K562 (cell line): ENCODE measurements around the gene NDUFAF2. TPM values are rescaled to one million over a fixed set of nuclear protein-coding genes. Genes with fewer than 3 reads are reported as not detected.
A peak's percentile ranks its signal among the peaks of the same experiment; 100 is the strongest.

Experiments
- ATAC-seq: fragments of 200-7000 bp; cut with Tn5 transposase; 3 replicates; pipeline ENCODE4 v1.9.1; 2020; ENCODE audit warnings: moderate library complexity
- BruUV-seq: library from RNA; stranded (reverse); fragments of 400-500 nt; replicated peaks from 2 replicates; lab custom pipeline; 2021; lab: Mats Ljungman, UMichigan
- CTCF ChIA-PET: fragments of 300-600 bp; formaldehyde crosslinking; extraction: SDS; loops from one replicate; lab custom pipeline; 2021; ENCODE audit warnings: low intra/inter-chr PET ratio; lab: Yijun Ruan, JAX
- POLR2A ChIA-PET: fragments of 300-600, 350-650 bp; sonication (Branson Sonifier 250); formaldehyde crosslinking; extraction: SDS; loops from one replicate; lab custom pipeline; 2021; ENCODE audit warnings: antibody characterized with exemption, inconsistent platforms; lab: Yijun Ruan, JAX
- DNase-seq, 4 experiments: peaks; one replicate each; pipeline versions ENCODE4 v3.0.0 to v3.0.0-alpha.2; 2011 to 2018; ENCODE audit warnings: low spot score in 3 of 4, mixed read lengths in 3 of 4; ENCODE audit errors: extremely low read depth in 1 of 4
- FAIRE-seq: peaks from 2 replicates; lab custom pipeline; 2011; peaks lifted over from hg19 to GRCh38; lab: Jason Lieb, UNC
- H2AFZ ChIP-seq: 2 replicates; pipeline ENCODE4 v1.6.0; 2011; ENCODE audit warnings: low read depth, low read length, control low read depth, inconsistent platforms
- H3K27ac ChIP-seq: fragments of 200-600 bp; 3 replicates; pipeline ENCODE4 v1.8.0; 2011; ENCODE audit warnings: low read depth, mild to moderate bottlenecking, control low read depth, inconsistent platforms, low read length, moderate library complexity, mixed read lengths; ENCODE audit errors: extremely low read depth
- H3K27me3 ChIP-seq, 2 experiments: fragments of 300-600 bp in 1 of 2; 2 replicates in 1 of 2; 3 replicates in 1 of 2; pipeline versions ENCODE4 v1.6.0 to v1.8.0; 2011; ENCODE audit warnings: inconsistent platforms in 2 of 2, low read length in 2 of 2, mild to moderate bottlenecking in 1 of 2, mixed read lengths in 1 of 2, moderate library complexity in 1 of 2; ENCODE audit not compliant: control insufficient read depth in 2 of 2, insufficient read depth in 2 of 2
- H3K36me3 ChIP-seq: fragments of 300-600 bp; 3 replicates; pipeline ENCODE4 v1.8.0; 2011; ENCODE audit warnings: mild to moderate bottlenecking, low read length, inconsistent platforms; ENCODE audit not compliant: control insufficient read depth, insufficient read depth
- H3K4me1 ChIP-seq, 2 experiments: fragments of 200-600 bp in 1 of 2; replicated peaks in 1 of 2; 2 replicates in 1 of 2; 3 replicates in 1 of 2; pipeline versions ENCODE4 v1.5.1 to v1.8.0; 2011; ENCODE audit warnings: inconsistent platforms in 2 of 2, low read length in 2 of 2, mild to moderate bottlenecking in 1 of 2, mixed read lengths in 1 of 2, moderate library complexity in 1 of 2; ENCODE audit not compliant: control insufficient read depth in 2 of 2, insufficient read depth in 2 of 2
- H3K4me2 ChIP-seq: 2 replicates; pipeline ENCODE4 v1.6.1; 2011; ENCODE audit warnings: low read length, control low read depth, inconsistent platforms, mixed read lengths; ENCODE audit not compliant: insufficient read depth
- H3K4me3 ChIP-seq: fragments of 200-600 bp; sonication (generic), shearing (Covaris generic); 2 replicates; pipeline ENCODE4 v1.5.1; 2016; ENCODE audit warnings: control low read depth, inconsistent platforms
- H3K79me2 ChIP-seq: fragments of 200-600 bp; 3 replicates; pipeline ENCODE4 v1.8.0; 2011; ENCODE audit warnings: low read length, inconsistent platforms; ENCODE audit not compliant: control insufficient read depth, insufficient read depth
- H3K9ac ChIP-seq, 2 experiments: 2 replicates each; pipeline versions ENCODE4 v1.6.0 to v1.6.1; 2011; ENCODE audit warnings: low read depth in 2 of 2, low read length in 2 of 2, control low read depth in 1 of 2, inconsistent platforms in 1 of 2, mild to moderate bottlenecking in 1 of 2, mixed read lengths in 1 of 2; ENCODE audit not compliant: insufficient read depth in 1 of 2
- H3K9me1 ChIP-seq: one replicate; pipeline ENCODE4 v1.6.0; 2011; ENCODE audit warnings: inconsistent platforms, mild to moderate bottlenecking, low read length, moderate library complexity; ENCODE audit not compliant: control insufficient read depth, insufficient read depth
- H3K9me3 ChIP-seq: replicated peaks from 2 replicates; pipeline ENCODE4 v1.5.1; 2011; ENCODE audit warnings: low read depth, low read length, inconsistent platforms; ENCODE audit not compliant: control insufficient read depth, insufficient read depth
- H4K20me1 ChIP-seq: replicated peaks from 2 replicates; pipeline ENCODE4 v1.6.1; 2011; ENCODE audit warnings: low read length, inconsistent platforms, mixed read lengths; ENCODE audit not compliant: control insufficient read depth, insufficient read depth
- ARID1B ChIP-seq: fragments of 450-650 bp; IDR thresholded peaks from 2 replicates; pipeline ENCODE4 v1.6.1; 2016; ENCODE audit warnings: antibody characterized with exemption, mild to moderate bottlenecking, inconsistent platforms
- ATF7 ChIP-seq: fragments of 450-650 bp; IDR thresholded peaks from 2 replicates; pipeline ENCODE4 v1.7.1; 2014; ENCODE audit warnings: mild to moderate bottlenecking, moderate library complexity
- BDP1 ChIP-seq: IDR thresholded peaks from 3 replicates; pipeline ENCODE4 v1.6.1; 2011; ENCODE audit not compliant: insufficient read length, insufficient read depth
- CEBPG ChIP-seq, 3 experiments: fragments of 200-800 bp in 1 of 3; sonication (Bioruptor generic) in 1 of 3; sonication (generic) in 1 of 3; formaldehyde crosslinking in 1 of 3; IDR thresholded peaks in 2 of 3; conservative IDR thresholded peaks in 1 of 3; 2 replicates each; pipeline versions ENCODE4 v1.6.1 to v1.8.0; 2016 to 2022; ENCODE audit warnings: missing compliant biosample characterization in 2 of 3, missing genetic modification characterization in 2 of 3, mild to moderate bottlenecking in 1 of 3, missing genetic modification reagents in 1 of 3
- DPF2 ChIP-seq: fragments of 450-650 bp; IDR thresholded peaks from 2 replicates; pipeline ENCODE4 v1.6.1; 2016
- EP300 ChIP-seq: IDR thresholded peaks from 2 replicates; pipeline ENCODE4 v1.6.1; 2012; ENCODE audit warnings: low read length, improper control_type of control experiment
- EP400 ChIP-seq: fragments of 450-650 bp; IDR thresholded peaks from 2 replicates; pipeline ENCODE4 v1.6.1; 2017; ENCODE audit warnings: antibody characterized with exemption, mild to moderate bottlenecking, moderate library complexity
- FOSL1 ChIP-seq: fragments of 200-800 bp; sonication (Bioruptor generic); conservative IDR thresholded peaks from 2 replicates; pipeline ENCODE4 v1.6.1; 2016; ENCODE audit warnings: missing genetic modification characterization, missing compliant biosample characterization
- GABPB1 ChIP-seq: sonication (generic); formaldehyde crosslinking; IDR thresholded peaks from 2 replicates; pipeline ENCODE4 v1.8.0; 2022; ENCODE audit warnings: mild to moderate bottlenecking, missing genetic modification reagents
- GABPB2 ChIP-seq: fragments of 250-450 bp; sonication (Bioruptor Pico); conservative IDR thresholded peaks from 2 replicates; pipeline ENCODE4 v1.5.1; 2021; ENCODE audit warnings: mild to moderate bottlenecking
- IRF9 ChIP-seq: fragments of 450-650 bp; IDR thresholded peaks from 2 replicates; pipeline ENCODE4 v1.6.1; 2016; ENCODE audit warnings: missing biosample characterization, missing genetic modification characterization
- JUN ChIP-seq, 2 experiments: sonication (generic) in 1 of 2; formaldehyde crosslinking in 1 of 2; IDR thresholded peaks; 2 replicates each; pipeline versions ENCODE4 v1.6.1 to v1.8.0; 2012 to 2022; ENCODE audit warnings: borderline replicate concordance in 2 of 2, mild to moderate bottlenecking in 2 of 2, improper control_type of control experiment in 1 of 2, low read depth in 1 of 2, low read length in 1 of 2, missing genetic modification reagents in 1 of 2
- JUND ChIP-seq, 2 experiments: IDR thresholded peaks; 2 replicates in 1 of 2; 3 replicates in 1 of 2; pipeline ENCODE4 v1.6.1; 2011; ENCODE audit warnings: borderline replicate concordance in 2 of 2, low read depth in 2 of 2, low read length in 2 of 2, improper control_type of control experiment in 1 of 2, missing biosample characterization in 1 of 2, missing genetic modification characterization in 1 of 2, missing genetic modification reagents in 1 of 2
- MAFG ChIP-seq: fragments of 450-650 bp; conservative IDR thresholded peaks from 2 replicates; pipeline ENCODE4 v1.6.1; 2016; ENCODE audit warnings: missing genetic modification characterization, missing compliant biosample characterization
- PHB ChIP-seq: fragments of 250-450 bp; sonication (Bioruptor Pico); IDR thresholded peaks from 2 replicates; pipeline ENCODE4 v1.5.0; 2021
- PHTF2 ChIP-seq: fragments of 250-450 bp; sonication (Bioruptor Pico); IDR thresholded peaks from 2 replicates; pipeline ENCODE4 v1.5.0; 2021; ENCODE audit warnings: mild to moderate bottlenecking
- TRIM24 ChIP-seq, 2 experiments: fragments of 450-650 bp; IDR thresholded peaks; 2 replicates each; pipeline ENCODE4 v1.6.1; 2016
- ZBTB9 ChIP-seq: fragments of 450-650 bp; formaldehyde crosslinking; IDR thresholded peaks from 2 replicates; pipeline ENCODE4 v1.4.0; 2020; ENCODE audit warnings: mild to moderate bottlenecking, moderate library complexity
- ZNF224 ChIP-seq: sonication (generic); formaldehyde crosslinking; IDR thresholded peaks from 2 replicates; pipeline ENCODE4 v1.8.0; 2022; ENCODE audit warnings: mild to moderate bottlenecking, missing genetic modification reagents
- ZNF316 ChIP-seq: fragments of 450-650 bp; IDR thresholded peaks from 2 replicates; pipeline ENCODE4 v1.6.1; 2016
- ZNF384 ChIP-seq: IDR thresholded peaks from 2 replicates; pipeline ENCODE4 v1.6.1; 2012; ENCODE audit warnings: low read depth, low read length, improper control_type of control experiment
- WGBS: fragments of 100-300 bp; shearing (Covaris generic); methylation state at CpG from one replicate; pipeline ENCODE4 v1.1.6; 2016; ENCODE audit warnings: low coverage, mixed read lengths; ENCODE audit not compliant: insufficient coverage; ENCODE audit errors: missing lambda C conversion rate; 5-methylcytosine and 5-hydroxymethylcytosine counted together
- in situ Hi-C: fragments of 300-500 bp; cut with MboI; formaldehyde crosslinking; loops from 4 replicates; pipeline ENCODE4 v1.15.0; 2018; ENCODE audit warnings: inconsistent platforms, mixed read lengths
- intact Hi-C: fragments of 100-400 bp; cut with micrococcal nuclease; formaldehyde crosslinking; loops from 2 replicates; pipeline ENCODE4 v1.14.2; 2022
- polyA plus RNA-seq, 8 experiments: library from polyadenylated mRNA; depleted of rRNA in 4 of 8; stranded (reverse) in 5 of 8; unstranded in 3 of 8; fragments of >200 nt; fragmentation: Nextera tagmentation in 2 of 8; fragmentation: Illumina TruSeq in 1 of 8; extraction: Ambion mirVana in 2 of 8; extraction: Trizol in 1 of 8; gene quantifications; 2 replicates each; pipeline versions ENCODE4 v1.2.1 to v1.2.3, GENCODE V29; 2011 to 2014; ENCODE audit warnings: inconsistent platforms in 1 of 8, missing spikeins in 1 of 8
- total RNA-seq, 7 experiments: library from RNA; depleted of rRNA in 6 of 7; stranded (reverse); fragments of >200 nt in 6 of 7; fragmentation: Illumina TruSeq in 2 of 7; extraction: Trizol in 2 of 7; gene quantifications; 2 replicates each; pipeline versions ENCODE4 v1.2.1 to v1.2.3, GENCODE V29; 2011 to 2021; ENCODE audit warnings: low replicate concordance in 1 of 7

Gene NDUFAF2
- total and polyA plus RNA-seq, 9 of the 15 experiments (the other 6 are each of a cell fraction or from before 2014, with no cell fraction given) = 56.0 to 155 (median 95.9) TPM

- ATAC-seq (peak; percentile 88), FAIRE-seq (no peak), DNase-seq (peak in 1 of 4 experiments; percentile 29)
- no peaks in the 10 kb centered on the region for H3K27me3 ChIP-seq
- peaks cover 59% of the 10 kb centered on the region for H3K79me2 ChIP-seq
- no peak overlapping the region for H3K27ac ChIP-seq
- POLR2A ChIA-PET = interaction anchor here (1.0 to 1.7 kb wide), 2 partner anchors 12 to 15 kb away, joined by 4 to 5 read pairs; no protein-coding TSS in a partner anchor
- no peaks in the 10 kb centered on the region for H3K9me1 ChIP-seq
- no peaks in the 10 kb centered on the region for H4K20me1 ChIP-seq
- H3K4me3 ChIP-seq = no peak overlapping the region
- CTCF ChIA-PET = interaction anchor here (0.7 kb wide), 2 partner anchors 274 to 619 kb away, joined by 3 to 6 read pairs; no protein-coding TSS in a partner anchor
- H2AFZ ChIP-seq = no peak overlapping the region
- intact Hi-C loops = loop anchor here (5.0 kb wide), 1 partner anchor 201 kb away; the partner anchor contains the start of gene SMIM15
- BruUV-seq = no TSS peak
- in situ Hi-C loops = no loop called here
- WGBS = 40% methylated on average over 2 of the region's 2 CpGs
- H3K9me3 ChIP-seq = peaks cover 2% of the 10 kb centered on the region; the same call in 1 of the 2 replicates
- no peaks in the 10 kb centered on the region for H3K36me3 ChIP-seq
- no peak overlapping the region for H3K9ac ChIP-seq
- H3K4me1 ChIP-seq = no peaks in the 10 kb centered on the region
- H3K4me2 ChIP-seq = no peak overlapping the region
- TF ChIP-seq ATF7 (peak; percentile 63; the same call in 1 of the 2 replicates), CEBPG (CRISPR knock-in tag; IDR thresholded peaks at IDR 0.05) (peak; percentile 89), CEBPG (tag; conservative IDR thresholded peaks at IDR 0.05 in 1 of 2, IDR thresholded peaks at IDR 0.05 in 1 of 2) (peak; percentile 94 to 97), TRIM24 (IDR thresholded peaks at IDR 0.05) (peak; percentile 69 to 78; a peak in 2 of 4 replicates), JUND (IDR thresholded peaks at IDR 0.05; ENCODE audit: borderline replicate concordance, low read depth, low read length) (peak; percentile 53), JUND (tag; IDR thresholded peaks at IDR 0.05; ENCODE audit: borderline replicate concordance, low read depth, low read length) (no peak), ARID1B (0 out of 2 replicates have a peak, but pooled peaks have one; percentile 27), IRF9 (tag) (peak; percentile 78), FOSL1 (tag) (0 out of 2 replicates have a peak, but pooled peaks have one; percentile 21), ZBTB9 (CRISPR knock-in tag) (no peak), JUN (IDR thresholded peaks at IDR 0.05; ENCODE audit: borderline replicate concordance, low read depth, low read length) (0 out of 2 replicates have a peak, but pooled peaks have one; percentile 25), JUN (CRISPR knock-in tag; IDR thresholded peaks at IDR 0.05; ENCODE audit: borderline replicate concordance) (no peak), BDP1 (no peak), GABPB1 (CRISPR knock-in tag) (no peak), ZNF384 (peak; percentile 52; the same call in 1 of the 2 replicates), ZNF316 (peak; percentile 67; the same call in 1 of the 2 replicates), DPF2 (peak; percentile 31; the same call in 1 of the 2 replicates), PHTF2 (CRISPR knock-in tag) (no peak), EP400 (0 out of 2 replicates have a peak, but pooled peaks have one; percentile 24), PHB (no peak), GABPB2 (CRISPR knock-in tag) (no peak), MAFG (tag) (peak; percentile 38), ZNF224 (CRISPR knock-in tag) (no peak), EP300 (peak; percentile 26; the same call in 1 of the 2 replicates)
These were observed 16.7 kb downstream of the NDUFAF2 start for GRCh38 chr5:60961685-60962084.
